Fibroblast of upper back skin (primary cell): ENCODE data around the gene SFI1.

ENCODE experiments used
- DNase-seq: peaks from one replicate; pipeline ENCODE4 v3.0.0-alpha.2; 2013

The SFI1 gene

GRCh38 chr22:31620756-31621480 is 124.6 kb downstream of the SFI1 start:
- DNase-seq, result no peak

DNA sequence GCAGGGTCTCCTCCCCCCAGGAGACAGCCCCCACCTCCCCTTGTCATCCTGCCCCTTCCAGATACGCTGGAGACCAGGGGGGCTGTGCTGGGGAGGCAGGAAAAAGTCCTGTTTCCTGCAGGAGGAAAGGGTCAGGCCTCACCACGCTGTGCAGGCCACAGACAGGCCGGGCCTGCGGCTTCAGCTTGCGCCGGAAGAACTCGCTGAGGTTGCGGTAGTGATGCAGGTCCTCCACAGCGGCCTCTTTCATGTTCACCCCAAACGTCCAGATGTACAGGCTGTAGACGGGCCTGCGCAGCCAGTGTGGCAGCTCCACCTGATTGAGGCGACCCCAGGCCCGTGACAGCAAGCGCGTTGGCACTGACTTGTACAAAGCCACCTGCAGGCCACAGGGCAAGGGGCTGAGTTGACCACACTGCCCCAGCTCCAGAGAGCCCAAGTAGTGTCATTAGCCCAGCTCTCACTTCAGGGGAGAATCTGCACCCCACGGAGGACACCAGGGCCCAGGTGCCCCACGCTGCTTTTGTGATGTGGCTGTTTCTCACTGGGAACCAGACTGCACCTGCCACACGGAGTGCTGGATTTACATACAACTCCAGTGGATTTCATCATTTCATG is 125.3 kb downstream of the SFI1 start:
- no peak for DNase-seq

GRCh38 chr22:31622980-31623379 is 126.6 kb downstream of the SFI1 start:
- DNase-seq, result no peak

DNA sequence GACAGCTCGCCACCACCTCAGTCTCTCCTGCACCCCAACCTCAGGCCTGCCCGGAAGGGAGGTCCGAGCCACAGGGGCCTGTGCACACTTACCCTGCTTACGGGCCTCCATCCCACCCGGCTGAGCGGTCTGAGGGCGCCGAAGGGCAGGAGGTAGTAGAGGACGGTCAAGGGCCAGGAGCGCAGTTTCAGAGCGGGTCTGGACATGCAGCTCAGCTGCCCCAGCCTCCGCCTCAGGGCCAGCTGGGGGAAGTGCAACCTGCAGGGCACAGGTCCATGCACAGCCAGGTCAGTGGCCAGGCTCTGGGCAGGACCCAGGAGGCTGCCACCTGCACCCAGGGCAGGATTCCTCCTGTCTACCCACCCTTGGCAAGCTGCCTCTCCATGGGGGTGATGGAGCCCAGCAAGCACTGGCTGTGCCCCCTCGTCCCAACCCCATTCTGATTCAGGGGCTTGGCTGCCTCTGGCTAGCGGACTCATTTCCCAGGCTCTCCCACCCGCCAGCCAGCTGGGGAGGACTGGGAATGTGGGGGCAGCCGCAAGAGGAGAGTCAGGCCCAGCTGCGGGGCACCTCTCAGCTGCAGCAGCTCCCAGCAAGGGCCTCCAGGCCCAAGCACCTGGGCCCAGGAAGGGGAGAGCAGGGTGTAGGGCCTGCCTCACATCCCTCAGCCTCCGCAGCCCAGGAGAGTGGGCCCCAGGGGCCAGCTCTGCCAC is 127.4 kb downstream of the SFI1 start:
- DNase-seq, result no peak

DNA sequence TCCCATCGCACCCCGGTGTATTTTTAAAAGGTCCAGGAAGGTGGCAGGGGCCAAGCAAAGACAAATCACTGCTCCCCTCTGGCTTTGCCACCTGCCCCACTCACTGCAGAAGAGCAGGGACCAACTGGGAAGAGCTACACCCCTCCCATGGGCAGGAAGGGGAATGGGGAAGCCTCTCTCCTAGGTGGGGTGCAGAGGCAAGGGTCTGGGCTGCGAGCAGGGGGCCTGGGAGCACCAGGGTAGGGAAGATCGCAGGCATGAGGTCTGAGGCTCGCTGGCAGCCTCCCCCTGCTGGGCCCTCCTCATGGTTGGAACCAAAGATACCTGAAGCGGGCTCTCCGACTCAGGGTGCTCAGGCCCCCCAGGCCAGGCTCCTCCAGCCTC is 128.9 kb downstream of the SFI1 start:
- DNase-seq, result no peak

- DNase-seq, result peak; percentile 24
These were observed 129.5 kb downstream of the SFI1 start for GRCh38 chr22:31625661-31626426.

DNA sequence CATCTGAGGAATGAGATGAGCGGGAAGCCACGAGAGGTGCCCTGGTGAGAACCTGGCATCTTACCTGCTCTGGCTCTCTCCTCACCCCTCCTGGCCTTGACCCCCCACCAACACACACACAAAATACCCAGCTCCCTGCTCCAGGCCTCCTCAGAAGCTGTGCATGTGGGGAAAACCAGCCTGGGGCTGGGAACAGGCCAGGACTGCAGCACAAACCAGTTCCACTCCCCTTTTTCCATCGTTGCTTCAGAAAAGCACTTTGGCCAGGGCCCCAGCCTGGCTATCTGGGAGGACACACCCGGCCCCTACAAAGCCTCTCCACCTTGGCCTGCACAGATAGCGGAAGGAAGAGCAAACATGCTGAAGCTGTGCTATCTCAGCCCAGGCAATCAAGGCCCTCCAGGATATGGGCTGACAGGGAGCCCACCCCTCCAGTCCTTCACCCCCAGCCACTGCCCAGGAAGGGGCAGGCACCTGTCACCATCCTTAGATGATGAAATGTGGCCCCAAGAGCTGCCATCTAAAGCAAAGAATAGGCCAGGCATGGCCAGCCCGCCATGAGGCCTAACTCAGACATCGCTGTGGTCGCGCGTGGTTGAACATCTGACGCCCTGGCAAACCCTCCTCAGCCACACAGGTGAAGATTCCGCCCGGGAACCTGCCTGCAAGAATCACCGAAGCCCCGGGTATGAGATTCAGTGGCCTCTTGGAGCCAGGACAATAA is 130.3 kb downstream of the SFI1 start:
- DNase-seq, result no peak

GRCh38 chr22:31627223-31627731 is 130.9 kb downstream of the SFI1 start:
- no peak for DNase-seq

- no peak for DNase-seq
These were observed 132.0 kb downstream of the SFI1 start for GRCh38 chr22:31628362-31628761.

DNA sequence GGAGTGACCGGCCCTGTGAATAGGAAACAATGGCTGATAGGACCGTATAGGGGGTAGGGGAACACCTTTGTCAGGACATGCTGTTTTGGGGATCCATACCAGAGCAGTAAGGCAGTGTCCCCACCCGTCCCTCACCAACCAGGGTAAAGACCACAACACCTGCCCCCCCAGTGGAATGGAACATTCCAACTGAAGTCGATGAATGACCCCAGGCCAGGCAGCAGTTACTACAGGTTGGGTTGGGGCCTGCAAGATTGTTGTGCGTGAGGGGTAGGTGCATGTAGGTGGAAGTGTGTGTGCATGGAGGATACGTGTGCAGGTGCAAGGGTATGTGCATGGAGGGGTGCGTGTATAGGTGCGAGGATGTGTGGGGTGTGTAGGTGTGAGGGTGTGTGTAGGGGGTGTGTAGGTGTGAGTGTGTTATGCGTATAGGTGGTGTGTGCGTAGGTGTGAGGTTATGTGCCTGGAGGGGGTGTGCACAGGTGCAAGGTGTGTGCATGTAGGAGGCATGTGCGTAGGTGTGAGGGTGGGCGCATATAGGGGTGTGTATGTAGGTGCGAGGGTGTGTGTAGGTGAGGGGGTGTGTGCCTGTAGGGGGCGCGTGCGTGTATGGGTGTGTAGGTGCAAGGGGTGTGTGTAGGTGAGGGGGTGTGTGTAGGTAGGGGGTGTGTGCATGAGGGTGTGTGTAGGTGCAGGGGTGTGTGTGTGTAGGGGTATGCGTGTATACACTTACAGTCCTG is 132.8 kb downstream of the SFI1 start:
- no peak for DNase-seq

DNA sequence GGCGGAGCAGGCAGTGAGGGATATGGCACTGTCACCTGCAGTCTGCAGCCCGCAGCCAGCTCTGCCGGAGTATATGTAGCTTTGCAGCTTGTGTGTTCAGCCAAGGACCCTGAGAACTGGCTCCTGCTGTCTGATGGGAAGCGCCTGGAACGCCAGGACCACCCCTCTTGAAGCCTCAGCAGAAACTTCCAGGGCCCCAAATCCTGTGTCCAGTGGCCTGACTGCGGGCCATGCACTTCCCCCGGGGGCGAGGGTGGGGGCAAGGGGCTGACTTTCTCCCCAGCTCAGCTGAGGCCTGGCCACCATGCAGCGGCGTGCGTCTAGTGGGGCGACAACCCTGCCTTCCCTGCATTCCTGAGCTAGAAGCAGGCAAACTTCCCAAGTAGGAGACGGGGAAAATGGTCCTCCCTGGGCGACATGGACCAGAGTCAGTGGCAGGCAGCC is 133.4 kb downstream of the SFI1 start:
- DNase-seq, result no peak

DNA sequence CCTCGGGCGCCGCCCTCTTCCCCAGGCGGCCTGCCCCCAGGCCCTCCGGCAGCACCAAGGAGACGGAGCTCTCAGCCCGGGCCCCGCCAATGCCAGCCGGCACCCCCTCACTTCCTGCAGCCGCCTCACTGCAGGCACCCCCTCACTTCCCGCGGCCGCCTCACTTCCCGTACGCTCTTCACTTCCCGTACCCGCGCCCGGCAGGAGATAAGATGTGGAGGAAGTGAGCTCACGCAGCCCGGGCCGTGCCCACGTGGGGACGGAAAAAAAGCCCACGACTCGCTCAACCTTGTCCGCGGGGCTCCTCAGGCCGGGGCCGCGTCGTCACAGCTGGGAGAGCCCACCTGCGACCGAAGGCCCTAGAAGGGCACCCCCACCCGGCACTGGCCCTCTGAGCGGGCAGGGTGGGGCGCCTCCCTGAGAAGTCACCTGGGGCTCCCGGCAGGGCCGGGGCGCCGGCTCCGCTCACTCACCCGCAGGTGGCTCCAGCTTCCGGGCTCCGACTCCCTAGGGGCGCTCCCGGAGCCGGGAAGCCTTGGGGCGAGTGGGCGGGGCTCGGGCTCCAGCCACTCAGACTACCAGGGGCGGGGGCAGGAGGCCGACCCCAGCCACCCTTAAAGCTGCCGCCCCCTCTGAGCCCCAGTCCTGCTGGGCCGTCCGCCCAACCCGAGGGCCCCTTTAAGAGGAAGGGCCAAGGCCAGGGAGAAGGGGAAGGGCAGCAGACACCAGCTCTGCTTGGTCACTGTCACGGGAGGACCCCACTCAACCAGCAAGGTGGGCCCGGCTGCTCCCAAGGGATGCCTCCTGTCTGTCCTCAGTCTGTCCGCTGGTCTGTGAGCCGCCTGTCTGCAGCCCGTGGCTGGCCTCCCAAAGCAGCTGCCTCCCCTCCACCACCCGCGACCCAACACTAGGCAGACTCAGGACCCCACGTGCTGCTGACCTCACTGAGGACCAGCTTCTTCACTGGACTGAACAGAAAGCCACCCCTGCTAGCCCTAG is 134.3 kb downstream of the SFI1 start:
- peak; percentile 82 for DNase-seq

DNA sequence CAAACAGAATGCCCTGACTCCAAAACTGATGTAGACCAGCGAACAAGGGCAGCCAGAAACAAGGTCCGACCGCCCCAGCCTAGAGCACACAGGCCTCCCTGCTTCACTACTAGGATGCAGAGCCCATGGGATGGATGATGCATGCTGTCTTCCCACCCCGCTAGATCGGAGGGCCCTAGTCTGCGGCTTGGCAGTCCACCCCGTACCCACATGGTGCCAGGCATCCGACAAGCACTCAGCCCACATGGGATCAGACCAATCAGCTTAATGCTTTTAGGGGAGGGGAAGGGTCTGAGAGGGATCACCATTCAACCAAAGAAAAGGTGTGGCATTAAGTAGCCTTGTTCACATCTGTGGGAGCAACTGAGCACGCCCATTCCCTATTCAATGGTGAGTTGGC is 135.1 kb downstream of the SFI1 start:
- no peak for DNase-seq

DNA sequence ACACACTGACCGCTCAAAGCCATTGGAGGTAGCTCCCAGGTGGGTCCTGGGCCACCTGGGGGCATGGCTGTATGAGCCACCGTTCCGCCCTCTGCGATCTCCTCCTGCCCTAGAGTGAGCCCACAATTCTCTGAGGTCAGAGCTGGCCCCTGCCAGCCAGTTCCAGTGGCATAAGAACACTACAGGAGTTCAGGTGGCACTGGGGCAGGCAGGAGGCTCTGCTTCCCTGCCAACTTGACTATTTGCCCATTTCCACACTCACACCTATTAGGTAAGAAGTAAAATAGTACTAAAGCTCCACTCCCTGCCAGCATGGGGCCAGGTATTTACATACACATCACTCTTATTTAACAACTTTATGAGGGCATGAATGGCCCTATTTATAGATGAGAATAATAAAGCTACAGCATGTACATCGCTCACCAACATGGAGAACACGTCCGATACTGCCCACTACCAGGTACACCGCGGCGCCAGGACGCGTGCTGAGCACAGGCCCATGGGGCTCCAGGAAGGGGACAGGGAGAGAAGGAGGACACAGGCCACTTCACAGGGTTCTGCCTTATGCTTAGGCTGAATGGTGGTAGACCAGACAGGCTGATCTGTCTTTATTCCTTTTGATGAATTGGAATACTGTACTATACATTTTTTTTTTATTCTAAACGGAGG is 139.4 kb downstream of the SFI1 start:
- DNase-seq, result no peak

GRCh38 chr22:31637447-31637890 is 141.1 kb downstream of the SFI1 start:
- DNase-seq, result no peak

- no peak for DNase-seq
These were observed 141.7 kb downstream of the SFI1 start for GRCh38 chr22:31637891-31638618.

GRCh38 chr22:31639436-31640039 is 143.2 kb downstream of the SFI1 start:
- DNase-seq, result no peak
